GM18907 (cell line): Measurements from ENCODE around the gene ITK.

Source experiments
- ATAC-seq: cut with Tn5 transposase; IDR thresholded peaks from one replicate; pipeline ENCODE4 v1.9.1; 2021; ENCODE audit warnings: mild to moderate bottlenecking, moderate library complexity; ENCODE audit not compliant: unreplicated experiment

The ITK gene

GRCh38 chr5:157278319-157279037, 97.8 kb downstream of the ITK start:
- no peak for ATAC-seq

DNA sequence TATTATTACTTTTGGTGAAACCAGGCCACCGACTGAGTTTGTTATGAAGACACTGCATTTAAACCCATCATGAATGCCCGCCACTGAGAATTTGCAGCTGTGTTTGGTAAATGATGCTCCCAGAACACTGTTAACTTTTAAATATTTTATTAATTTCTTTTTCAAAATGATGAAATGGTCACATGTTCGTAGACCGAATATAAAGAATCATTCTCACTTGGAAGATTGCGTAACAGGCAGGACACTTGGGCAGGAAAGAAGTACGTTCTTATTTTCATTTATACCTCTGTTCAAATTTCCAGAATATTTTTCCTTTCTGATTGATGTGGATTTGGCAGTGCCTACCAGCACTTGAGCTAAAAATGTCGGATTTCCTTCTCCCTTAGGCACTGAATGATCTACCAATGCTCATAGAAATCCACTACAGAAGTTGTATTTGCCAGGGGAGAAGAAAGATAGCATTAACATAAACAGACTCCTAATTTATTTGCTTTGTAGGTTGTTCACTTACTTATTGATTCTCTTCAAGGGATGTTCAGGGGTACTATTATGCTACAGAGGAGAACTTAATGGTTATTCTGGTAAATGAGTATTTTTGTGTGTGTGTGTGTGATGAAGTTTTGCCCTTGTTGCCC, 99.1 kb downstream of the ITK start:
- ATAC-seq = no peak

GRCh38 chr5:157280927-157281326, 100.3 kb downstream of the ITK start:
- ATAC-seq = no peak

- no peak for ATAC-seq
Observed at GRCh38 chr5:157282150-157282549, 101.5 kb downstream of the ITK start.

GRCh38 chr5:157283434-157283833, 102.8 kb downstream of the ITK start:
- ATAC-seq = peak; percentile 99

GRCh38 chr5:157284458-157285212, 104.0 kb downstream of the ITK start:
- ATAC-seq = no peak

- no peak for ATAC-seq
Observed at GRCh38 chr5:157285310-157286035, 104.8 kb downstream of the ITK start.

- ATAC-seq = no peak
Observed at GRCh38 chr5:157286761-157287211, 106.1 kb downstream of the ITK start.

- ATAC-seq = no peak
Observed at GRCh38 chr5:157288405-157289163, 107.9 kb downstream of the ITK start.

DNA sequence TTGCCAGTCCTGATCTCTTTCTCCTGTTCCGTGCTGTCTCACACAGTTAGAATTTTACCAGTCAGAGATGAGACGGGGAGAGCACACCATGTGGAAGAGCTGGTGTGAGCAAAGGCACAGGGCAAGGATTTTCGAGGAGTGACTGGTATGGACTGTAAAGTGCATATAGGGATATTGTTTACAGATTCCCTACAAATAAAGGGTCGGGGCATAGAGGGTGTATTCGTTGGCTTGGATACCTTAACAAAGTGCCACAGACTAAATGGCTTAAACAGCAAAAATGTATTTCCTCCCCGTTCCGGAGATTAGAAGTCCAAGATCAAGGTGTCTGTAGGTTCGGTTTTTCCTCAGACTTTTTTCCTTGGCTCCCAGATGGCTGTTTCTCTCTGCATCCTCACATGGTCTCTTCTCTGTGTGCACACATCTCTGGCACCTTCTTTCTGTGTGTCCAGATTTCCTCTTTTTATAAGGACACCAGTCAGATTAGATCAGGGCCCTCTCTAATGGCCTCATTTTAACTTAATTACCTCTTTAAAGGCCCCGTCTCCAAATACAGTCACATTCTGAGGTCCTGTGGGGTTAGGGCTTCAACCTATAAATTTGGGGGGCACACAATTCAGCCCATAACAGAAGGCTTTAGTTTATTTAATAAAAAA, 108.7 kb downstream of the ITK start:
- no peak for ATAC-seq

- ATAC-seq = no peak
Observed at GRCh38 chr5:157290156-157290980, 109.7 kb downstream of the ITK start.

- ATAC-seq = peak; percentile 96
Observed at GRCh38 chr5:157290981-157291711, 110.5 kb downstream of the ITK start.

DNA sequence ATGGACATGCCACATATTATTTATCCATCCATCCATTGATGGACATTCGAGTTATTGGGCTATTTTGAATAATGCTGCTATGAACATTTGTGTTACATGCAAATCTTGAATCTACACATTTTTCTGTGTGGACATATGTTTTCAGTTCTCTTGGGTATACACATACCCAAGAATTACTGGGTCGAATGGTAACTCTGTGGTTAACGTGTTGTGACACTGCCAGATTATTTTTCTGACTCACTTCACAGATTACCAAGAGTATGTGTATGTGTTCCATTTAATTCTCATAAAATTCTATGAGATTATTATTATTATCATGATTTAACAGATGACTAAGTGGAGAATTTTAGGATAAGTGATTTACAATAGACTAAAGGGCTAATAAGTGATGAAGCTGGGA, 112.0 kb downstream of the ITK start:
- no peak for ATAC-seq

DNA sequence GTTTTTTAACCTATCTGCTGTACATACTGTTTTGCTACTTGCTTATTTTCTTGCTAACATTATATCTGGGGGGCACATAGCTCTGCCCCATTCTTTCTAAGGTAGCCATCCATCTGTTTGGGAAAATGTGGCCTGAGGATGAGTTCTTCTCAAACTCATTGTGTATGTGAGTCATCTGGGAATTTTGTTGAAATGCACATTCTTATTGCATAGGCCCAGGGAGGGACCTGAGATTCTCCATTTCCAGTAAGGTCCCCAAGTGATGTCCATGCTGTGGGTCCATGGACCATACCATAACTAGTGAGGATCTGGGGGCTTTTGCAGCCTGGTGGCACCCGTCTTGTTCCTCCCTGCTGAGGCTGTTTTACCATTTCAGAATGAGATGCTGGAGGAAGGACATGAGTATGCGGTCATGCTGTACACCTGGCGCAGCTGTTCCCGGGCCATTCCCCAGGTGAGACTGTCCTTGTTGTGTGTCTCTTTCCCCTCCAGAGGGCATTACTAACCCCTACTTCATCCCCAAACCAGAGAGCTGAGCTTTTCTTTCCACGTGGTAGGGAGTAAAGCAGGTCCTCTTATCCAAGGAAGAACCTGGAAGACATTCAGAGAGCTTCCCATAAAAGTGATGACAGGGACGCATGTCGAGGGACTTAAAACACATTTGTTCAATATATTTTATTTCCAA, 113.9 kb downstream of the ITK start:
- no peak for ATAC-seq

DNA sequence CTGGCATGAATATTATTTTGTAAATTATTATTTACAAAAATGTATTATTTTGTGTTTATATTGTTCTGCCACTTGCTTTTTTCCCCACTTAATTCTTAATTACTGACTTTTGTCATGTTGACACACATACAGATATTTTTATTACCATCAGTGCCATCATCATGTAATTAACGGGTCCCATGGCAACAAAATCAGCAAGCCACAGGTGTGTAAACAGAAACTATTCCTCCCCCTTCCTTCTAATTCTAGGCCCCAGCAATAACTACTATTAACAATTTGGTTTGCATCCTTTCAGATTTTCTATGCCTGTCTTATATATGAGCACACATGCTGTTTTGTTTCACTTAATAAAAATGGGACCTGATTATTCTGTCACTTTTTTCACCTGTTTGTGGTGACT, 114.6 kb downstream of the ITK start:
- ATAC-seq = no peak

- ATAC-seq = no peak
Observed at GRCh38 chr5:157300564-157300963, 119.9 kb downstream of the ITK start.

DNA sequence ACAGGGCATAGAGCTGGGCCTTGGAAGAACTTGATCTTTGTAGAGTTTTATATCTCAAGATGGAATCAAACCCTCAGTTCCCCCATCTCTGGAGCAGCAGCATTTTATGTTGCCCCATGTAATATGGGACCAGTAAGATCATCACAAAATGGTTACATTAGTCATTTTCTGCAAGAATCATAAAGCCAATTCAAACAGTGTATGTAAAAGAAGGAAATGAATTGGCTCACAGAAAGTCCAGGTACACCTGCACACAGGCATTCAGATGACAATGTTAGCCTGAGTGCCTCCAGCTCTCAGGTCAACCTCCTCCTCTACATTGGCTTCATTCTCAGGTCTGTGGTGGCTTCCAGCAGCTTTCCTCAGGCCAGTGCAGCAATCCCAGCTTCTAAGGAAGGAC, 120.4 kb downstream of the ITK start:
- no peak for ATAC-seq

DNA sequence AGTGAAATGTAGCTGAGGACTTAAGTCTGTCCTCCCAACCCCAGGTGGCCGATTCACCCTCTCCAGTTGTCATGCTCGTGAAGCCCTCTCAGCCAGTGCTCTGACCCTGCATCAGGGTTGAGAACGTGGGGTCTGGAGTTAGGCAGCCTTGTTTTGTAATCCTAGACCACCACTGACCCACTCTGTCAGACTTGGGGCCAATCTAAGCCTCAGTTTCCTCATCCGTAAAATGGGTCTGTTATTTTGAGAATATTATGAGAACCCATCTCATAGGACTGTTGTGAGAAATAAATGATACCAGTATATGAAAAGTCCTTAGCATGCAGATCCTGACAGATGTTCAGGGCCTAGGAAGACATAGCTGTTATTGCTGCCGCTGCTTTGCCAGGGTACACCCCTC, 122.4 kb downstream of the ITK start:
- no peak for ATAC-seq
